Esophagus (tissue), 2 donors: ENCODE data around the gene AGTPBP1. TPM values are rescaled to one million over a fixed set of nuclear protein-coding genes. Genes with fewer than 3 reads are reported as not detected.
"Not testable (repeated sequence)": the region's sequence is repeated elsewhere in the genome, so short reads cannot be mapped to it uniquely, and the experiment has no call there.

ENCODE experiments used
- H3K27ac ChIP-seq, 2 donors: one replicate each; pipeline ENCODE4 v1.5.1; 2013; ENCODE audit warnings: low read depth in 2 of 2, mild to moderate bottlenecking in 2 of 2, inconsistent platforms in 1 of 2, low read length in 1 of 2, moderate library complexity in 1 of 2
- H3K27me3 ChIP-seq, 2 donors: one replicate each; pipeline ENCODE4 v1.6.1; 2013; ENCODE audit warnings: low read length in 2 of 2, control low read depth in 1 of 2, mild to moderate bottlenecking in 1 of 2; ENCODE audit not compliant: insufficient read depth in 2 of 2, control insufficient read depth in 1 of 2
- H3K36me3 ChIP-seq, 2 donors: one replicate each; pipeline ENCODE4 v1.6.1; 2013; ENCODE audit warnings: low read length in 1 of 2; ENCODE audit not compliant: control insufficient read depth in 2 of 2, insufficient read depth in 2 of 2
- H3K4me1 ChIP-seq, 2 donors: one replicate each; pipeline ENCODE4 v1.6.1; 2013; ENCODE audit warnings: low read length in 1 of 2; ENCODE audit not compliant: control insufficient read depth in 2 of 2, insufficient read depth in 2 of 2
- H3K4me3 ChIP-seq, 2 donors: one replicate each; pipeline ENCODE4 v1.5.1; 2013; ENCODE audit warnings: low read length in 2 of 2, mild to moderate bottlenecking in 2 of 2, low read depth in 1 of 2, moderate library complexity in 1 of 2
- H3K9me3 ChIP-seq, 2 donors: one replicate each; pipeline ENCODE4 v1.6.1; 2013; ENCODE audit warnings: mild to moderate bottlenecking in 2 of 2, low read depth in 1 of 2, low read length in 1 of 2, moderate library complexity in 1 of 2; ENCODE audit not compliant: control insufficient read depth in 2 of 2, insufficient read depth in 1 of 2
- WGBS, 2 donors: extraction: QIAGEN DNeasy Blood & Tissue Kit; methylation state at CpG; one replicate each; pipeline ENCODE4 v1.1.7; 2013; 5-methylcytosine and 5-hydroxymethylcytosine counted together
- polyA plus RNA-seq, 2 donors: library from polyadenylated mRNA; stranded (reverse); fragments of 200-250 nt; gene quantifications; one replicate each; pipeline ENCODE4 v1.2.3, GENCODE V29; 2013
- donor health status: healthy with polysubstance abuse.
- donor health status: Bipolar disorder and iron deficiency.

The AGTPBP1 gene
- polyA plus RNA-seq, 2 donors = 3.9 to 4.0 TPM

DNA sequence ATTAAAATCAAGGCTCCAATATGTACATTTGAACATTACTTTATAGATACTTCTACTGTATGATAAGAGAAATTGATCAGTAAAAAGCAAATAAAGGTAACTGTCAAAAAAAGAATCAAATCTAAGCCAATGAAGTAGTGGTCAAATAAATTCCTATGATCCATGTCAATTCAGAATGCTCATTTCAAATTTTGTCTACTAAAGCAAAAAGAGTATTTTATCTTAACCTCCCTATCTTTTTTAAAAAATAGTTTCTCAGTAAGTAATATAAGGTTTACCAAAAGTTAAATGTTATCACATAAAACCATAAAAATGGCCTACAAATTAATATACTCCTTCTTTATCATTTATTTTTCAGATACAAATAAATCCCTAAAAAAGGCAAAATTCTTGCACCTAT lies 165.9 kb downstream of the AGTPBP1 start:
- no peaks in the 10 kb centered on the region for H3K36me3 ChIP-seq

DNA sequence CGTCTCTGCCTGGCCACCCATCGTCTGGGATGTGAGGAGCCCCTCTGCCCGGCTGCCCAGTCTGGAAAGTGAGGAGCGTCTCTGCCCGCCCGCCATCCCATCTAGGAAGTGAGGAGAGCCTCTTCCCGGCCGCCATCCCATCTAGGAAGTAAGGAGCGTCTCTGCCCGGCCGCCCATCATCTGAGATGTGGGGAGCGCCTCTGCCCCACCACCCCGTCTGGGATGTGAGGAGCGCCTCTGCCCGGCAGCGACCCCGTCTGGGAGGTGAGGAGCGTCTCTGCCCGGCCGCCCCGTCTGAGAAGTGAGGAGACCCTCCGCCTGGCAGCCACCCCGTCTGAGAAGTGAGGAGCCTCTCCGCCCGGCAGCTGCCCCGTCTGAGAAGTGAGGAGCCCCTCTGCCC lies 168.2 kb downstream of the AGTPBP1 start:
- H3K27ac ChIP-seq, H3K27me3 ChIP-seq, H3K4me3 ChIP-seq, H3K36me3 ChIP-seq, H3K9me3 ChIP-seq, H3K4me1 ChIP-seq: not testable (repeated sequence)
- WGBS, 2 donors = 97 to 98% methylated on average over 13 to 24 of the region's 26 CpGs

More for the DNA sequence above, 165.9 kb downstream of the AGTPBP1 start:
- H3K9me3 ChIP-seq = no peaks in the 10 kb centered on the region
- H3K27me3 ChIP-seq = no peaks in the 10 kb centered on the region
- H3K4me3 ChIP-seq = no peak overlapping the region
- no peaks in the 10 kb centered on the region for H3K4me1 ChIP-seq
- no peak overlapping the region for H3K27ac ChIP-seq

DNA sequence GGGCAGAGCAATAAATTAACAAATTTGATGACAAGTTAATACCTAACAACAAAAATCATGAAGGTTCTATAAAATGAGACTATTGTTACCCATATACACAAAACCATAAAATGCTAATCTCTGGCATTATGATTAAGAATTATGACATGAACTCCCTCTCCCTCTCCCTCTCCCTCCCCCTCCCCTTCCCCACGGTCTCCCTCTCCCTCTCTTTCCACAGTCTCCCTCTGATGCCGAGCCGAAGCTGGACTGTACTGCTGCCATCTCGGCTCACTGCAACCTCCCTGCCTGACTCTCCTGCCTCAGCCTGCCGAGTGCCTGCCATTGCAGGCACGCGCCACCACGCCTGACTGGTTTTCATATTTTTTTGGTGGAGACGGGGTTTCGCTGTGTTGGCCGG lies 168.8 kb downstream of the AGTPBP1 start:
- H3K36me3 ChIP-seq, H3K9me3 ChIP-seq, H3K4me3 ChIP-seq, H3K27me3 ChIP-seq, H3K4me1 ChIP-seq, H3K27ac ChIP-seq: not testable (repeated sequence)
- 96% methylated on average over 7 to 11 of the region's 11 CpGs for WGBS, 2 donors

DNA sequence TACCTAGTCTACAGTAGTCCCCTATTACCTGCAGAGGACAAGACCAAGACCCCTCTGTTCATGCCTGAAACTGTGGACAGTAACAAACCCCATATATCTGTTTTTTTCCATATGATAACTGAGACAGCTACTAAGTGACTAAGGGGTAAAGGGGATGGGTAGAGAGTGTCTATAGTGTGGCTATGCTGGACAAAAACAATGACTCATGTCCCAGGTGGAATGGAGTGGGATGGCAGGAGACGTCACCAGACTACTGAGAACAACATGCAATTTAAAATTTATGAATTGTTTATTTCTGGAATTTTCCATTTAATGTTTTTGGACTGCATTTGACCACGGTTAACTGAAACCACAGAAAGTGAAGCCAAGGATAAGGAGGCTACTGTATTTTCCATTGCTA lies 171.8 kb downstream of the AGTPBP1 start:
- no peaks in the 10 kb centered on the region for H3K27me3 ChIP-seq
- no peak overlapping the region for H3K4me3 ChIP-seq
- H3K36me3 ChIP-seq = no peaks in the 10 kb centered on the region
- WGBS, 2 donors = 59 to 70% methylated on average over 2 of the region's 2 CpGs
- no peak overlapping the region for H3K27ac ChIP-seq
- no peaks in the 10 kb centered on the region for H3K9me3 ChIP-seq
- no peaks in the 10 kb centered on the region for H3K4me1 ChIP-seq

DNA sequence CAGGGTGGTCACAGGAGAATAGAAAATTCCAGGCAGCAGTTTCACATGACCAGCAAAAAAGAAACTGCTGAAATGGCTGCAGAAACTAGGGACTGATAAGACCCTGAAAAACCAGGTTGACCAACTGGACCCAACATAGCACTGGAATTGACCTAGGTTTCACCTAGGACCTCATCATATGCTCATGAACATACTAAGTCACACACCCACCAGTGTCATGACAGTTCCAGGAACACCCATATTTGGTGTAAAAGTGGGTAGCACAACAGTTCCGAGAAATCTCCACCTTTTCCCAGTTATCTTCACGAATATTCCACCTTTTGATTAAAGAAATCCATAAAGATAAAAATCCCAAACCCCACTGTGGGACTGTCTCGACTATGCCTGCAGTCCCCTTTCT lies 182.2 kb downstream of the AGTPBP1 start:
- Histone ChIP-seq H3K4me3 (no peak overlapping the region), H3K27me3 (no peaks in the 10 kb centered on the region), H3K27ac (no peak overlapping the region), H3K36me3 (peaks cover 0 to 4% of the 10 kb centered on the region in 2 donors), H3K9me3 (no peaks in the 10 kb centered on the region), H3K4me1 (peaks cover 0 to 3% of the 10 kb centered on the region in 2 donors)
- 75 to 91% methylated on average over 3 of the region's 3 CpGs for WGBS, 2 donors

DNA sequence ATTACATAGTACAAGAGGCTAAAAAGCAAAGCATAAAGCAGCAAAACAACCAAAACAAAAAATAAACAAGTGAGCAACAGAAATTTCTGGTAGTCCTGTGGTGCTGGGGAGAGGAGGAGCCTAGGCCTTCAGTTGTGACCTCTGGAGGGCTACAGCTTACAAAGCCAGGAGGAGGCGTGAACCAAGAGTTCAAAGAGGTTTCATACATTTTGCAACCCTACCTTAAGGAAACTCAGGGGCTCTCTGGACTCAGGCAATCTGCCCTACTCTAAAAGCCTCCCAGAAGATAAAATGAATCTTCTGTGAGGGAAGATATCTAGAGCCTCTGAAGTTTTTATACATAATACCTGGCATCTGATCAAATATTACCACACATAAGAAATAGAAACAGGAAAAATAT lies 187.4 kb downstream of the AGTPBP1 start:
- 85 to 96% methylated on average over 1 of the region's 1 CpG for WGBS, 2 donors
- H3K9me3 ChIP-seq = no peaks in the 10 kb centered on the region
- no peaks in the 10 kb centered on the region for H3K27me3 ChIP-seq
- H3K36me3 ChIP-seq = no peaks in the 10 kb centered on the region
- H3K4me3 ChIP-seq = no peak overlapping the region
- H3K4me1 ChIP-seq = no peaks in the 10 kb centered on the region
- no peak overlapping the region for H3K27ac ChIP-seq

DNA sequence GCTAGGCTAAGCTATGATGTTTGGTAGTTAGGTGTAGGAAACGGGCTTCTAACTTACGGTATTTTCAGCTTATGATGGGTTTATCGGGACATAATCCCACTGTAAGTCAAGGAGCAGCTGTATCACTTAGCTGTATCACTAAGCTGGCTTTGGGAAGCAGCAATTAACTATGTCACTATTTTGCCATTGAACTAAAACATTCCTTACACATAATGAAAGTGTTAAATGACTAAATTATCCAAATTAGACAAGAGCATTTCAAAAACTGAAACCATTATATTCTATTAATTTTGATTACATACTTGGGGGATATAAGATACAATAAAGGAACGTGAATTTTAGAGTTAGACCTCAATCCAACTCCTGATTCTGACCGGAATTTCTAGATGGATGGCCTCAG lies 188.3 kb downstream of the AGTPBP1 start:
- WGBS, 2 donors = 81 to 88% methylated on average over 5 of the region's 5 CpGs
- H3K9me3 ChIP-seq = no peaks in the 10 kb centered on the region

DNA sequence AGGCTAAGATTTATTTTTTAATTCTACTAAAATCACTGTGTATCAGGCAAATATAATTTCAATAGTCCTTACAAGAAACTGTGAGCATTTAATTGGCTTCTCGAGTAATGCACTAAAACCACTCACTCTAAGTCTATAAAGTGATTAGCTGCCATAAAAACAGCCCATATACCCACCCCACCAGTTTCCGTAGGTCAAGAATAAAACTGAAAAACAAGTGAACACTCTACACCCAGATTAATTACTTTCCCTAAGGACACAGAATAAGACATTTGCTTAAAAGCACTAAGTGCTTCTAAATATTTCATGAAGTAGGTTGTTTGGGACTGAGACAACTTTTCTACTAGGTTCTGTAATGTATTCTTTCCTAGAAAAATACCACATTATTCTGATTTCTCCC lies 194.2 kb downstream of the AGTPBP1 start:
- no peak overlapping the region for H3K27ac ChIP-seq
- no peaks in the 10 kb centered on the region for H3K27me3 ChIP-seq
- WGBS, 2 donors = 88 to 94% methylated on average over 2 of the region's 2 CpGs
- H3K36me3 ChIP-seq = no peaks in the 10 kb centered on the region
- no peaks in the 10 kb centered on the region for H3K9me3 ChIP-seq
- no peak overlapping the region for H3K4me3 ChIP-seq
- no peaks in the 10 kb centered on the region for H3K4me1 ChIP-seq

More for the DNA sequence above, 188.3 kb downstream of the AGTPBP1 start:
- H3K27me3 ChIP-seq = no peaks in the 10 kb centered on the region
- no peak overlapping the region for H3K4me3 ChIP-seq
- no peaks in the 10 kb centered on the region for H3K36me3 ChIP-seq
- no peaks in the 10 kb centered on the region for H3K4me1 ChIP-seq
- no peak overlapping the region for H3K27ac ChIP-seq

DNA sequence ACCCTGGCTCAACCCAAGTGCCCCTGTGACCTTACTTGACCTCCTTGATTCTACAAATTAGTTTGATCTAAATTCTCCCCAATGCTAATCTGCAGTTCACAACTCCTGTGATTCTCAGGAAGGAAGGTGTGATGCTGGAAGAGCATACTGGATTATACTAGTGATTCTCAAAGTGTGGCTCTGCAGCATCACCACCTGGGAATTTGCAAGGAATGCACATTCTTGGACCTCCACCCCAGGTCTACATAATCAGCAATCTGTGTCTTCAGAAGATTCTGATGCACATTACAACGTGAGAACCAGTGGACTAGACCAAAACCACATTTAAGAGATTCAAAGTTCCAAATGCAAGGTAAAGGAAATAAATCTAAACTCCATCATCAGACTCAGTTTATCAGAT lies 198.6 kb downstream of the AGTPBP1 start:
- Histone ChIP-seq H3K4me1 (no peaks in the 10 kb centered on the region), H3K36me3 (no peaks in the 10 kb centered on the region), H3K27ac (no peak overlapping the region), H3K9me3 (no peaks in the 10 kb centered on the region), H3K4me3 (no peak overlapping the region), H3K27me3 (no peaks in the 10 kb centered on the region)
- 72 to 81% methylated on average over 1 of the region's 1 CpG for WGBS, 2 donors

DNA sequence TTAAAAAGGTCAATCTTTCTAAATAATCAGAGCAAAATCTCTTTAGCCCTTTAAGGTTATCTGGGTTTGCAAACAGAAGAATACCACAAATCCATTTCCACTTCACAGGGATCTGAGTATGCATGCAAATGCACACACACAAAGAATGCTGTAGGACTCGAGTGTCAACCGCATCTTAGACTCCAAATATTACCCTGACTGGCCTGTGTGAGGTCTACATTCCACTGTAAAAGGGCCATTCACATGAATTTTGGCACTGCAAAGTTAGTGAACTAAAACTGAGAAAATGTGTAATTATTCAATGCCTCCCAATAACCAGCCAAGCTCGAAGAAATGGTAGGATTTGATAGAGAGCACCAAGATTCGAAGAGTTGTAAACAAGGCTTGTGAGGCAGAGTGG lies 199.9 kb downstream of the AGTPBP1 start:
- Histone ChIP-seq H3K4me3 (no peak overlapping the region), H3K36me3 (no peaks in the 10 kb centered on the region), H3K27me3 (no peaks in the 10 kb centered on the region), H3K9me3 (no peaks in the 10 kb centered on the region), H3K4me1 (no peaks in the 10 kb centered on the region), H3K27ac (no peak overlapping the region)
- WGBS, 2 donors = 74 to 78% methylated on average over 4 of the region's 4 CpGs
